K562 (cell line): ENCODE measurements around the gene L3MBTL1. TPM values are rescaled to one million over a fixed set of nuclear protein-coding genes. Genes with fewer than 3 reads are reported as not detected.

Experiments used
- C11orf30 ChIP-seq: fragments of 450-650 bp; IDR thresholded peaks from 2 replicates; pipeline ENCODE4 v1.6.1; 2016; ENCODE audit warnings: low read depth, mild to moderate bottlenecking
- CEBPZ ChIP-seq: fragments of 150-350 bp; IDR thresholded peaks from 2 replicates; pipeline ENCODE4 v1.6.1; 2014; ENCODE audit warnings: low read depth, mild to moderate bottlenecking, low read length, borderline replicate concordance
- CHD7 ChIP-seq: fragments of 200-600 bp; sonication (generic); IDR thresholded peaks from one replicate; pipeline ENCODE4 v1.6.1; 2012; ENCODE audit warnings: mild to moderate bottlenecking, low read depth, low read length, inconsistent platforms
- DMBX1 ChIP-seq: fragments of 250-450 bp; sonication (Bioruptor Pico); IDR thresholded peaks from 2 replicates; pipeline ENCODE4 v1.8.0; 2022; ENCODE audit warnings: inconsistent platforms, mild to moderate bottlenecking, moderate library complexity, borderline replicate concordance
- SIN3A ChIP-seq, 2 experiments: fragments of 150-350 bp in 1 of 2; IDR thresholded peaks; 2 replicates each; pipeline ENCODE4 v1.6.1; 2011 to 2016; ENCODE audit warnings: borderline replicate concordance in 2 of 2, low read depth in 2 of 2, low read length in 2 of 2, mild to moderate bottlenecking in 2 of 2, moderate library complexity in 2 of 2; ENCODE audit not compliant: control insufficient read depth in 1 of 2
- SMARCB1 ChIP-seq: IDR thresholded peaks from 2 replicates; pipeline ENCODE4 v1.6.1; 2011; ENCODE audit warnings: improper control_type of control experiment, low read depth; ENCODE audit not compliant: insufficient read length
- THAP7 ChIP-seq: fragments of 250-450 bp; sonication (Bioruptor Pico); IDR thresholded peaks from 2 replicates; pipeline ENCODE4 v1.5.0; 2021
- ZC3H11A ChIP-seq: IDR thresholded peaks from 2 replicates; pipeline ENCODE4 v1.6.1; 2012; ENCODE audit warnings: low read depth, low read length, improper control_type of control experiment
- ZFX ChIP-seq: sonication (generic); formaldehyde crosslinking; IDR thresholded peaks from 2 replicates; pipeline ENCODE4 v1.8.0; 2022; ENCODE audit warnings: mild to moderate bottlenecking, missing genetic modification reagents, moderate library complexity
- ZNF134 ChIP-seq: fragments of 250-450 bp; sonication (Bioruptor Pico); conservative IDR thresholded peaks from 2 replicates; pipeline ENCODE4 v1.4.0; 2020
- ZNF212 ChIP-seq: fragments of 450-650 bp; formaldehyde crosslinking; IDR thresholded peaks from 2 replicates; pipeline ENCODE4 v1.4.0; 2020; ENCODE audit warnings: mild to moderate bottlenecking
- ZNF444 ChIP-seq: fragments of 250-450 bp; sonication (Bioruptor Pico); IDR thresholded peaks from 2 replicates; pipeline ENCODE4 v1.4.0; 2020; ENCODE audit warnings: mild to moderate bottlenecking, moderate library complexity
- polyA plus RNA-seq, 8 experiments: library from polyadenylated mRNA; depleted of rRNA in 4 of 8; stranded (reverse) in 5 of 8; unstranded in 3 of 8; fragments of >200 nt; fragmentation: Nextera tagmentation in 2 of 8; fragmentation: Illumina TruSeq in 1 of 8; extraction: Ambion mirVana in 2 of 8; extraction: Trizol in 1 of 8; gene quantifications; 2 replicates each; pipeline versions ENCODE4 v1.2.1 to v1.2.3, GENCODE V29; 2011 to 2014; ENCODE audit warnings: inconsistent platforms in 1 of 8, missing spikeins in 1 of 8
- total RNA-seq, 7 experiments: library from RNA; depleted of rRNA in 6 of 7; stranded (reverse); fragments of >200 nt in 6 of 7; fragmentation: Illumina TruSeq in 2 of 7; extraction: Trizol in 2 of 7; gene quantifications; 2 replicates each; pipeline versions ENCODE4 v1.2.1 to v1.2.3, GENCODE V29; 2011 to 2021; ENCODE audit warnings: low replicate concordance in 1 of 7

L3MBTL1 gene
- total and polyA plus RNA-seq, 9 of the 15 experiments (the other 6 are each of a cell fraction or from before 2014, with no cell fraction given), result 0.77 to 10.0 (median 4.4) TPM

GRCh38 chr20:43513931-43514647 is 6.6 kb downstream of the L3MBTL1 start (continued):
- TF ChIP-seq CEBPZ (no peak), ZC3H11A (no peak), THAP7 (CRISPR knock-in tag) (no peak), DMBX1 (CRISPR knock-in tag) (no peak), C11orf30 (no peak), CHD7 (no peak), SMARCB1 (no peak), ZNF134 (CRISPR knock-in tag) (no peak), ZFX (peak; percentile 68), ZNF212 (no peak), SIN3A (IDR thresholded peaks at IDR 0.05; ENCODE audit: borderline replicate concordance in 2 of 2, control insufficient read depth in 1 of 2, low read depth in 2 of 2, low read length in 2 of 2) (0 out of 4 replicates have a peak, but pooled peaks of 1 of the 2 experiments have one; percentile 8), ZNF444 (CRISPR knock-in tag) (no peak)
